Adipose tissue (tissue), 3 donors: ENCODE measurements around the gene HK1. TPM values are rescaled to one million over a fixed set of nuclear protein-coding genes. Genes with fewer than 3 reads are reported as not detected.

Source experiments
- H3K27ac ChIP-seq: one replicate; pipeline ENCODE4 v1.5.1; 2013; ENCODE audit warnings: low read depth, low read length
- WGBS, 3 donors: extraction: QIAGEN DNeasy Blood & Tissue Kit; methylation state at CpG; one replicate each; pipeline ENCODE4 v1.1.7; 2013; 5-methylcytosine and 5-hydroxymethylcytosine counted together
- polyA plus RNA-seq, 3 donors: library from polyadenylated mRNA; stranded (reverse); fragments of 200-250 nt; gene quantifications; one replicate each; pipeline ENCODE4 v1.2.3, GENCODE V29; 2013
- donor health status: healthy with polysubstance abuse.
- donor health status: Bipolar disorder and iron deficiency.
- donor health status: healthy.

The HK1 gene
- polyA plus RNA-seq, 3 donors: 12.2 to 52.5 (median 29.6) TPM

GRCh38 chr10:69356187-69356586, 77.9 kb downstream of the HK1 start:
- WGBS, 3 donors: 90 to 98% (median 97%) methylated on average over 2 of the region's 2 CpGs
- no peak overlapping the region for H3K27ac ChIP-seq

- 81 to 89% (median 83%) methylated on average over 12 of the region's 12 CpGs for WGBS, 3 donors
- H3K27ac ChIP-seq: no peak overlapping the region
Observed at GRCh38 chr10:69358148-69358795, 80.0 kb downstream of the HK1 start.

- WGBS, 3 donors: 53 to 91% (median 57%) methylated on average over 3 of the region's 3 CpGs
Observed at GRCh38 chr10:69359148-69359547, 80.9 kb downstream of the HK1 start.

GRCh38 chr10:69359594-69359993, 81.3 kb downstream of the HK1 start:
- WGBS, 3 donors: 66 to 92% (median 73%) methylated on average over 5 of the region's 5 CpGs

More at GRCh38 chr10:69359148-69359547, 80.9 kb downstream of the HK1 start:
- H3K27ac ChIP-seq: no peak overlapping the region

GRCh38 chr10:69360485-69361302, 82.4 kb downstream of the HK1 start:
- WGBS, 3 donors: 24 to 53% (median 42%) methylated on average over 8 of the region's 8 CpGs
- H3K27ac ChIP-seq: no peak overlapping the region

More at GRCh38 chr10:69359594-69359993, 81.3 kb downstream of the HK1 start:
- no peak overlapping the region for H3K27ac ChIP-seq

GRCh38 chr10:69361303-69361614, 83.0 kb downstream of the HK1 start:
- WGBS, 3 donors: 45 to 97% (median 90%) methylated on average over 2 of the region's 2 CpGs
- no peak overlapping the region for H3K27ac ChIP-seq

GRCh38 chr10:69362471-69362954, 84.2 kb downstream of the HK1 start:
- no peak overlapping the region for H3K27ac ChIP-seq
- 58 to 62% (median 60%) methylated on average over 13 of the region's 13 CpGs for WGBS, 3 donors

- WGBS, 3 donors: 93 to 96% (median 94%) methylated on average over 5 of the region's 5 CpGs
- H3K27ac ChIP-seq: no peak overlapping the region
Observed at GRCh38 chr10:69363666-69364065, 85.4 kb downstream of the HK1 start.

- WGBS, 3 donors: 92 to 94% (median 92%) methylated on average over 9 of the region's 9 CpGs
- no peak overlapping the region for H3K27ac ChIP-seq
Observed at GRCh38 chr10:69364232-69364940, 86.1 kb downstream of the HK1 start.

GRCh38 chr10:69366738-69367137, 88.4 kb downstream of the HK1 start:
- no peak overlapping the region for H3K27ac ChIP-seq
- WGBS, 3 donors: 91 to 97% (median 97%) methylated on average over 5 of the region's 5 CpGs

GRCh38 chr10:69367469-69367868, 89.2 kb downstream of the HK1 start:
- WGBS, 3 donors: 84 to 92% (median 91%) methylated on average over 4 of the region's 4 CpGs
- no peak overlapping the region for H3K27ac ChIP-seq

- no peak overlapping the region for H3K27ac ChIP-seq
- WGBS, 3 donors: 70 to 80% (median 80%) methylated on average over 9 of the region's 9 CpGs
Observed at GRCh38 chr10:69372126-69372980, 94.1 kb downstream of the HK1 start.

GRCh38 chr10:69374242-69374641, 95.9 kb downstream of the HK1 start:
- H3K27ac ChIP-seq: no peak overlapping the region
- WGBS, 3 donors: 90 to 95% (median 93%) methylated on average over 13 of the region's 13 CpGs

- no peak overlapping the region for H3K27ac ChIP-seq
- WGBS, 3 donors: 93 to 95% (median 94%) methylated on average over 2 of the region's 2 CpGs
Observed at GRCh38 chr10:69374931-69375306, 96.6 kb downstream of the HK1 start.

- no peak overlapping the region for H3K27ac ChIP-seq
- WGBS, 3 donors: 24 to 46% (median 38%) methylated on average over 19 of the region's 19 CpGs
Observed at GRCh38 chr10:69375307-69376151, 97.2 kb downstream of the HK1 start.

- 88 to 93% (median 92%) methylated on average over 11 of the region's 11 CpGs for WGBS, 3 donors
- H3K27ac ChIP-seq: no peak overlapping the region
Observed at GRCh38 chr10:69376662-69377061, 98.4 kb downstream of the HK1 start.

- H3K27ac ChIP-seq: no peak overlapping the region
- 76 to 83% (median 76%) methylated on average over 6 of the region's 6 CpGs for WGBS, 3 donors
Observed at GRCh38 chr10:69377191-69377590, 98.9 kb downstream of the HK1 start.
